ENCODE measurements around the gene DBN1.

DBN1 gene

GRCh38 chr5:177455661-177456590 is 17.5 kb downstream of the DBN1 start:
- DNase-seq (ENCODE audit: low read depth) = peak; percentile 85

- DNase-seq (ENCODE audit: low read depth) = peak; percentile 68
Measured at GRCh38 chr5:177455036-177455660, 18.3 kb downstream of the DBN1 start.

DNA sequence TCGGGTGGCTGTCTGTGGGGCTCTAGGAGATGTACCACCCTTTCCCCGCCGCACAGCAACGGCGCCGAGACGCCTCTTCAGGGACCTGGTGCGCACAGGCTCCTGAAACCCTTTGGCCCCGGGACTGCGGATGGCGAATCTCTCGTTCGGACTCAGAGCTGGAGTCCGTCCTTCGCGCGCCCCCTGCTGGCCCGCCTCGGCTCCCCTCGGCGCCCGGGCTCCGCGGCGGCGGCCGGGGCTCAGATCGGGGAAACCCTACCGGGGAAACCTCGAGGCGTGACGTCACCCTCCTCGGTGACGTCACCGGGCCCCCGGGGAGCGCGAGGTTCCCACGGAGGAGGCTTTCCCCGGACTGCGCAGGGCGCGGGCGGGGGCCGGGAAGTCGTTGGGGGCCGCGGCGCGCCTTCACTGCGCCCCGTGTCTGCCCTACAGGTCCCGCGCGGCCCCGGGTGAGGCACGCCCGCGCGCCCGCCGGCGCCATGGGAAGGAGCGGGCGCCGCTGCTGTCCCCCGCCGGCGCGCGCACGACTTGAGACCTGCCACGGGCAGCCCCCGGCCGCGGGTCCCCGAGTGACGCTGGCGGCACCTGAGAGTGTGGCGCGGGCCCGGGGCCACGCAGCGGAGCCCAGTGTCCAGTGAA is 18.9 kb downstream of the DBN1 start:
- peak; percentile 88 for DNase-seq (ENCODE audit: low read depth)

DNA sequence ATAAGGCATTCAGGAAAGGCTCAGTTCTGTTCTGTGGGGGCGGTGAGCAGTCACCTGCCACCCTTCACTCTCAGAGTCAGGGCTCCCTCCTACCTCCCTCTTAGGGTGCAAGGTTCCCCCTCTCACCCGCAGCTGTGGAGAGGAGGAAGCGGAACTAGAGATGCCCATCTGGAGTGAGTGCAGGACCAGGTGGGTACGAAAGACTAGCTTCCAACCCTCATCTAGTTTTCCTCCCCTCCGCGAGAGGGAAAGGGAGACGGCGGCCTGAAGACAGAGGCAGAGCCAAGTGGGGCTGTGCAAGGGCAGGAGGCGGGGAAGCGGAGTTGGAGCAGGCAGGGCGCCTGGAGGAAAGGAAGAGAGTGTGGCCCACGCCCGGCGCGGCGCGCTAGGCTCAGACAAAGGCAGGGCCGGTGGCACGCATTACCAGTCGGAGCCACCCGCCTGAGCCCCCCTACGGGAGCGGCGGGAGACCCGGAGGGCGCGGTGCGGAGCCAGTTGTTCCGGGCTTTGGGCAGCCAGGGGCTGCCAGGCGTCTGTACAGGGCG is 19.5 kb downstream of the DBN1 start:
- peak; percentile 34 for DNase-seq (ENCODE audit: low read depth)

DNA sequence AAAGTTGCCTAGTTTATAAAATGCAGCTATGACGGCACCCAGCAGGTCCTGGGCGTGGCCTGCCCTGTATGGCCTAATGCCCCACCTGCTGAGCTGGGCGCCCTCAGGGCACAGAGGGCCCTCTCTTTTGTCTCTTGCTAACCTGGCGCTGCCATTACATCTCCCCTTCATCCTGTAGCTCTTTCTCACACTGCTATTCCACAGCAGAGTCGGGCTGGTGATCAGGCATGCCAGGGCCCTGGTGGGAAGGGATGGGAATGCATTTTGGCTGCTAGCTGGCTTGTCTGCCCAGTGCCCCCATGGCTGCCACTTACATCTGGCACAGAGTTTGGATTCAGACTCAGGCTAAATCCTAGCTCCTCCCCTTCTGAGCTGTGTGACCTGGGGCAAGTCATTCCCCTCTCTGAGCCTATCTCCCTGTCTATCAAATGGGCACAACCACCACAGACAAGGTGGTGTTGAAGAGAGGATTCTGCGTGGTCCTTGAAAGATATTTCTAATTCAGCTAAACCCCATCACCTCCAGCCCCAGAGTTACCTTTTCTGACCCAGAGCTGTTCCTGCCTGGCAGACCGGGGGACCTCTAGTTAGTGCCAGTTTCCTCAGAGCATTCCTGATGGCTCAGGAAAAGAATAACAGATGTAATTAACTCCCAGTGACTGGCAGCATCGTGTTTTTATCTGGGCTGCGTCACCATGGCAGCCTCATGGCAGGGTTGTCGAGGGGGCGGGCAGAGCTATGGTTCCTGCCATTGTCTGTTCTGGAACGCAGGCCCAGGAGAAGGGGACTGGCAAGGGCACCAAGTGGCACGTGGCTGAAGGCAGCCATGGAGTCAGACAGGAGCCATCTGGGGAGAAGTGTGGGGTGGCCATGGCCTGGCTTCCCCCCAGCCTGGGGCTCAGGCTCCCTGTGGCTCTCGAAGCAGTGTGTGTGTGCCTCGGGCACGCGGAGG is 20.5 kb downstream of the DBN1 start:
- no peak for DNase-seq (ENCODE audit: low read depth)

GRCh38 chr5:177450667-177451424 is 22.6 kb downstream of the DBN1 start:
- no peak for DNase-seq (ENCODE audit: low read depth)

- DNase-seq (ENCODE audit: low read depth) = no peak
Measured at GRCh38 chr5:177449140-177450061, 24.0 kb downstream of the DBN1 start.

- no peak for DNase-seq (ENCODE audit: low read depth)
Measured at GRCh38 chr5:177448244-177448950, 25.0 kb downstream of the DBN1 start.

- peak; percentile 87 for DNase-seq (ENCODE audit: low read depth)
Measured at GRCh38 chr5:177447611-177448243, 25.7 kb downstream of the DBN1 start.

GRCh38 chr5:177447066-177447610 is 26.3 kb downstream of the DBN1 start:
- peak; percentile 56 for DNase-seq (ENCODE audit: low read depth)

GRCh38 chr5:177446200-177447065 is 27.0 kb downstream of the DBN1 start, which contains the start of gene PRR7:
TSS of gene PRR7 (plus strand) at chr5:177446814. CDS start at chr5:177455068, 8,254 bp downstream.
- peak; percentile 69 for DNase-seq (ENCODE audit: low read depth)

- DNase-seq (ENCODE audit: low read depth) = no peak
Measured at GRCh38 chr5:177445917-177446199, 27.6 kb downstream of the DBN1 start.

- no peak for DNase-seq (ENCODE audit: low read depth)
Measured at GRCh38 chr5:177445052-177445916, 28.1 kb downstream of the DBN1 start.

DNA sequence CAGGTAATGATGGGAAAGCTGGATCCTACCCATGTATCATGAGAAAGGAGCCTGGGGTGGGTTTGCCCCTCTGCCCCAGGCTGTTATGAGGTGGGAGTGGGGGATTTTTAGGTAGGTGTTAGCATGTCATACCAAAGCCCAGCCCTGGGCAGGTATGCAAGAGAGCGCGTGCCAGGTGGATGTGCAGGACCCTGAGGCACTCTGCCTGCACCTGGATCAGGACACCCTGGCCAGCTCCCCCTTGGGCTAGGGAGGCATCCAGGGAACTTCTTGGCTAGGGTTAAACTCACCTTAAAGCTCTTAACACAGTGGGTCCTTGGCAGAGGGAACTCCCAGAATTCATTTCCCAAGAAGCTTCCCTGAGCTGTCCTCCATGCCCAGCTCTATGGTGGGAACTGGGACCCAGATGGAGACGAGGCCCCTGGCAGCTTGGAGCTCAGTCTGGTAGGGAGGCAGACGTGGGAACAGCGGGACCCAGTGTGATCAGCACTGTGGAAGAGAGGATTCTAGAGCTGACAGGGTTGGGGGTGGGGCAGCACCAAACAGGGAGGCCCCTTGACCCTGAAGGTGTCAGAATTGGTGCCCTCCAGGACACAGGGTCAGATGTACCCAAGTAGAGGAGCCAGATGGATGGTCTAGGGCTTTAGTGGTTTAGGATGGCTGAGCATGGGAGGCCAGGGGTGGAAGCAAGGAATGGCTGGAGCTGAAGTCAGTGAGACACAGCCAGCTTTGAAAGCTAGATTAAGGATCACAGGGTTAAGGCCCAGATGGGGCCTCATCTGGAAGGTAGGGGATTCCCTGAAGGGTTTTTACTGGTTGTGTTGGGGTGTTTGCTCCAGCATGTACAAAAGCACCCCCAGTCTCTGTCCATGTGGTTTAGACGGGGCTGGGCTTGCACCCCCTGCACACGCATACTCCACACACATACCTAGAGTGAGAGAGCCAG is 29.1 kb downstream of the DBN1 start:
- DNase-seq (ENCODE audit: low read depth) = no peak
